ENCODE data around the gene RNU5B-1.
"Not testable (repeated sequence)": the region's sequence is repeated elsewhere in the genome, so short reads cannot be mapped to it uniquely, and the experiment has no call there.

The RNU5B-1 gene

GRCh38 chr15:65339920-65340319, 35.4 kb downstream of the RNU5B-1 start:
- no peak for FAIRE-seq
- DNase-seq (ENCODE audit: insufficient read length, low spot score), result no peak

GRCh38 chr15:65342493-65342892, 38.0 kb downstream of the RNU5B-1 start:
- FAIRE-seq, result no peak
- DNase-seq (ENCODE audit: insufficient read length, low spot score), result no peak

GRCh38 chr15:65343374-65343981, 39.0 kb downstream of the RNU5B-1 start:
- no peak for FAIRE-seq

GRCh38 chr15:65344214-65344913, 39.9 kb downstream of the RNU5B-1 start:
- FAIRE-seq (no peak), DNase-seq (ENCODE audit: insufficient read length, low spot score) (no peak)

More at GRCh38 chr15:65343374-65343981, 39.0 kb downstream of the RNU5B-1 start:
- DNase-seq (ENCODE audit: insufficient read length, low spot score), result no peak

GRCh38 chr15:65344914-65345275, 40.4 kb downstream of the RNU5B-1 start:
- FAIRE-seq (no peak), DNase-seq (ENCODE audit: insufficient read length, low spot score) (no peak)

- FAIRE-seq, result no peak
- no peak for DNase-seq (ENCODE audit: insufficient read length, low spot score)
These were observed 42.5 kb downstream of the RNU5B-1 start for GRCh38 chr15:65346856-65347598.

- DNase-seq (ENCODE audit: insufficient read length, low spot score); FAIRE-seq: not testable (repeated sequence)
These were observed 43.3 kb downstream of the RNU5B-1 start for GRCh38 chr15:65347756-65348155.

GRCh38 chr15:65349338-65349737, 44.9 kb downstream of the RNU5B-1 start:
- FAIRE-seq, result no peak
- no peak for DNase-seq (ENCODE audit: insufficient read length, low spot score)

GRCh38 chr15:65351972-65352371, 47.5 kb downstream of the RNU5B-1 start:
- not testable (repeated sequence) for FAIRE-seq; DNase-seq (ENCODE audit: insufficient read length, low spot score)

Data from GM19239 (cell line).